GM20431 (cell line): Measurements from ENCODE around the gene RIIAD1.

ENCODE experiments used
- in situ Hi-C: fragments of 300-500 bp; cut with MseI, MboI; formaldehyde crosslinking; loops from one replicate; pipeline ENCODE4 v1.15.0; 2020; ENCODE audit warnings: low sequenced_read_pairs; ENCODE audit not compliant: unreplicated experiment

RIIAD1 gene

GRCh38 chr1:151775894-151776664 lies 54.8 kb downstream of the RIIAD1 start:
- in situ Hi-C loops: no loop called here

DNA sequence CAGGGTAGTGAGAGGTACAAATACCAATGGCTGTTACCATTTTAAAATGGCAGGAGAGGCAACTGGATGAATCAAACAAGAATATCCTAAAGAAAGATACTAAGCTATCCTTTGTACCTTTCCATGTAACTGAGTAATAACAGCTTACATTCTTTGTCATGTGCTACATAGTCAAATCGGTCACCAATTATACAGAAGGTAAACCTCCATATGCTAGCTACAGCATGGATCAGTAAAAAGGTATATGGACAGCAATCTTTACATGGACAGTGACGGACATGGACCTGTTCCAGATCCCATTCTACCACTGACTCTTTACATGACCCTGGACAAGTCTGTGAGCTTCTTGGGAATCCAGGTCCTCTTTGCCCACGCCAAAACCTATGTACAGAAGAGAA lies 55.3 kb downstream of the RIIAD1 start:
- in situ Hi-C loops: no loop called here

- in situ Hi-C loops: no loop called here
These were observed 56.0 kb downstream of the RIIAD1 start for GRCh38 chr1:151777317-151777716.
